ENCODE measurements around the gene NPBWR2. TPM values are rescaled to one million over a fixed set of nuclear protein-coding genes. Genes with fewer than 3 reads are reported as not detected.

Gene NPBWR2
- total and polyA plus RNA-seq, 9 of the 15 experiments (the other 6 are each of a cell fraction or from before 2014, with no cell fraction given): not detected

GRCh38 chr20:64062596-64063388 lies 44.6 kb downstream of the NPBWR2 start, which contains the start of gene TCEA2 (continued):
- TF ChIP-seq ZMIZ1 (IDR thresholded peaks at IDR 0.05; ENCODE audit: low read depth in 2 of 2, low read length in 2 of 2) (peak in 1 of 2 experiments; percentile 53; a peak in 1 of 4 replicates), POLR2B (IDR thresholded peaks at IDR 0.05; ENCODE audit: low read depth, partially characterized antibody) (peak; percentile 84), ZNF445 (CRISPR knock-in tag; IDR thresholded peaks at IDR 0.05; ENCODE audit: low read depth) (0 out of 2 replicates have a peak, but pooled peaks have one; percentile 17), ZNF639 (CRISPR knock-in tag; conservative IDR thresholded peaks at IDR 0.05 in 1 of 2, IDR thresholded peaks at IDR 0.05 in 1 of 2) (peak in 1 of 2 experiments; percentile 95; a peak in 2 of 4 replicates), HSF4 (CRISPR knock-in tag; IDR thresholded peaks at IDR 0.05; ENCODE audit: borderline replicate concordance) (0 out of 2 replicates have a peak, but pooled peaks have one; percentile 2), JUN (IDR thresholded peaks at IDR 0.05; ENCODE audit: borderline replicate concordance, low read depth, low read length) (0 out of 2 replicates have a peak, but pooled peaks have one; percentile 23), JUN (CRISPR knock-in tag; IDR thresholded peaks at IDR 0.05; ENCODE audit: borderline replicate concordance) (no peak), ZBTB26 (CRISPR knock-in tag; IDR thresholded peaks at IDR 0.05) (peak; percentile 40; the same call in 1 of the 2 replicates), REST (IDR thresholded peaks at IDR 0.05; ENCODE audit: borderline replicate concordance) (no peak), REST (CRISPR knock-in tag; IDR thresholded peaks at IDR 0.05; ENCODE audit: low read depth) (0 out of 2 replicates have a peak, but pooled peaks have one; percentile 81), E2F3 (CRISPR knock-in tag; IDR thresholded peaks at IDR 0.05) (peak; percentile 88)
